Parathyroid adenoma (tissue), 2 donors: ENCODE data around the gene LRRK1.

Experiments used
- H2AFZ ChIP-seq: fragments of 300-600 bp; sonication (generic); one replicate; pipeline ENCODE4 v1.7.0; 2017; ENCODE audit warnings: antibody characterized with exemption, mild to moderate bottlenecking
- H3K27ac ChIP-seq: fragments of 300-600 bp; sonication (generic); one replicate; pipeline ENCODE4 v1.7.0; 2017
- H3K27me3 ChIP-seq: fragments of 300-600 bp; sonication (generic); one replicate; pipeline ENCODE4 v1.7.0; 2017; ENCODE audit warnings: low read length; ENCODE audit not compliant: control insufficient read depth, insufficient read depth
- H3K36me3 ChIP-seq: fragments of 300-600 bp; sonication (generic); one replicate; pipeline ENCODE4 v1.7.0; 2017; ENCODE audit warnings: low read length; ENCODE audit not compliant: control insufficient read depth, insufficient read depth
- H3K4me1 ChIP-seq: fragments of 300-600 bp; sonication (generic); one replicate; pipeline ENCODE4 v1.7.0; 2017; ENCODE audit warnings: control low read depth
- H3K4me2 ChIP-seq: fragments of 300-600 bp; sonication (generic); one replicate; pipeline ENCODE4 v1.7.0; 2017; ENCODE audit warnings: low read length
- H3K4me3 ChIP-seq: fragments of 300-600 bp; sonication (generic); one replicate; pipeline ENCODE4 v1.7.0; 2017; ENCODE audit warnings: low read depth, low read length
- H3K79me2 ChIP-seq: fragments of 300-600 bp; sonication (generic); one replicate; pipeline ENCODE4 v1.7.0; 2017; ENCODE audit warnings: control low read depth
- H3K9ac ChIP-seq: fragments of 300-600 bp; sonication (generic); one replicate; pipeline ENCODE4 v1.7.0; 2017; ENCODE audit warnings: mild to moderate bottlenecking
- H3K9me3 ChIP-seq: fragments of 300-600 bp; sonication (generic); one replicate; pipeline ENCODE4 v1.7.0; 2017; ENCODE audit warnings: low read length; ENCODE audit not compliant: control insufficient read depth
- TF ChIP-seq, protein P1 (sequence below): fragments of 300-600 bp; sonication (generic); IDR thresholded peaks from one replicate; pipeline ENCODE4 v1.7.0; 2017; ENCODE audit warnings: antibody characterized with exemption, mild to moderate bottlenecking
- donor health status: primary hyperparathyroidism.

LRRK1 gene

DNA sequence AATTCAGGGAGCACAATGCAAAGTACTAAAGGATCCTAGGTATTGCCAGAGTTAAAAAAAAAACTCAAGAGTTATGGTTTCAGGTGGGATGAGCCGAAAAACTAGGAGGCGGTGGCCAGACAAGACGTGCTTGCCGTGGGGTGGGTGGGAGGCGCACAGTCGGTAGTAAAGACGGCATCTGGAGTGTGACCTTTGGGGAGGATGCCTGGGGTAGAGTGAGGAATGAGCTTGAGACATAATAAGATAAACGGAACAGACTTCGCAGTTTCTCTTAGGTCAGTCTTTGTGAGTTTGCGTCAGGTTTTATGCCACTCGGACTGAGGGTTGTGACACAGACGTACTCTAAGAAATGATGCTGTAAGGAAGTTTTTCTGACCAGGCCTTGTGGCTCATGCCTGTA is 139.6 kb downstream of the LRRK1 start:
- Histone ChIP-seq H3K4me1 (no peaks in the 10 kb centered on the region), H3K27ac (no peak overlapping the region), H3K36me3 (no peaks in the 10 kb centered on the region), H3K79me2 (no peaks in the 10 kb centered on the region), H3K9ac (no peak overlapping the region), H3K4me2 (no peak overlapping the region), H2AFZ (no peak overlapping the region), H3K4me3 (no peak overlapping the region), H3K9me3 (no peaks in the 10 kb centered on the region), H3K27me3 (no peaks in the 10 kb centered on the region)
- TF ChIP-seq, protein P1, sequence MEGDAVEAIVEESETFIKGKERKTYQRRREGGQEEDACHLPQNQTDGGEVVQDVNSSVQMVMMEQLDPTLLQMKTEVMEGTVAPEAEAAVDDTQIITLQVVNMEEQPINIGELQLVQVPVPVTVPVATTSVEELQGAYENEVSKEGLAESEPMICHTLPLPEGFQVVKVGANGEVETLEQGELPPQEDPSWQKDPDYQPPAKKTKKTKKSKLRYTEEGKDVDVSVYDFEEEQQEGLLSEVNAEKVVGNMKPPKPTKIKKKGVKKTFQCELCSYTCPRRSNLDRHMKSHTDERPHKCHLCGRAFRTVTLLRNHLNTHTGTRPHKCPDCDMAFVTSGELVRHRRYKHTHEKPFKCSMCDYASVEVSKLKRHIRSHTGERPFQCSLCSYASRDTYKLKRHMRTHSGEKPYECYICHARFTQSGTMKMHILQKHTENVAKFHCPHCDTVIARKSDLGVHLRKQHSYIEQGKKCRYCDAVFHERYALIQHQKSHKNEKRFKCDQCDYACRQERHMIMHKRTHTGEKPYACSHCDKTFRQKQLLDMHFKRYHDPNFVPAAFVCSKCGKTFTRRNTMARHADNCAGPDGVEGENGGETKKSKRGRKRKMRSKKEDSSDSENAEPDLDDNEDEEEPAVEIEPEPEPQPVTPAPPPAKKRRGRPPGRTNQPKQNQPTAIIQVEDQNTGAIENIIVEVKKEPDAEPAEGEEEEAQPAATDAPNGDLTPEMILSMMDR: no peak

DNA sequence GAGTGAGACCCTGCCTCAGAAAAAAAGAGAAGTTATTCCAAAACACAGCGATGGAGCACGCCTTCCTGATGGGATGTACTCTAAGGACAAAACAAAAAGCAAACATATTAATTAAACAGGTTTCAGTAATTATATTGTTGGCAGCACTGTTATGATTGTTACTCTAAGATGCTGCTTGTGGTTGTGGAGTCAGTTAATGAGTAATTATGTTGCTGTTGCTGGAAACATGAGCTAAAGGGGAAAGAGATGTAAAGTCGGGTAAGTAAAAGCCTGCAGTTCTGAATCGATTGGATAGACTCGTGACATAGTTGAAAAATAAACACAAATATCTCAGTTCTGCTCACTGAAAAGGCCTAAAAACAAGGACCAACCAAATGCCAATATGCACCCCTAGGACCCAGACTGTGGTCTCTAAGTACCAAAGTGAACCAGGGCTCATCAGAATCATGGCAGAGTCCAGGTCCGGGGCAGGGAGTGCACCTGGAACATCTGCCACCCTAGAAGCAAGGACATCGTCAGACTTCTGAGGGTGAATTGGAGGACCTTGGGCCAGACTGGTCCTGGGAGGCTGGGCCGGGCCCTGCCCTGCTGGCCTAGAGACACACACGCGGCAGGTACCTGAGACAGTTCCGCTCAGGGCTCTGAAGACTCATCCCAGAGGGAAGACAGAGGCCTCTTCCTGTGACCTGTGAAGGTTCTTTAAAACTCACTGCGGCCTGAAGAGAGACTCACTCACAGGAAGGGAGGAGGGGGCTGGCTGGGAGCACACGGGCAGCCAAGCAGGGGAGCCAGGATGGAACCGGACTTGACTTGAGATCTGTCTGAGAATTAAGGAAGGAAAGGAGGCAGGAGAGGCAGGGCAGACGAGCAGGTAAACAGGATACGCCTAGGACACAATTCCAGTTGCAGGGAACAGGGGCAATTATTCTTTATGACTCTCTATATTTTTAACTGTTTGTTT is 140.5 kb downstream of the LRRK1 start:
- no peaks in the 10 kb centered on the region for H3K27me3 ChIP-seq
- no peaks in the 10 kb centered on the region for H3K79me2 ChIP-seq
- H3K4me3 ChIP-seq: no peak overlapping the region
- no peak overlapping the region for H2AFZ ChIP-seq
- no peak overlapping the region for H3K9ac ChIP-seq
- H3K9me3 ChIP-seq: no peaks in the 10 kb centered on the region
- H3K27ac ChIP-seq: no peak overlapping the region
- no peak overlapping the region for H3K4me2 ChIP-seq
- no peaks in the 10 kb centered on the region for H3K36me3 ChIP-seq
- H3K4me1 ChIP-seq: no peaks in the 10 kb centered on the region
- TF ChIP-seq, protein P1: no peak

DNA sequence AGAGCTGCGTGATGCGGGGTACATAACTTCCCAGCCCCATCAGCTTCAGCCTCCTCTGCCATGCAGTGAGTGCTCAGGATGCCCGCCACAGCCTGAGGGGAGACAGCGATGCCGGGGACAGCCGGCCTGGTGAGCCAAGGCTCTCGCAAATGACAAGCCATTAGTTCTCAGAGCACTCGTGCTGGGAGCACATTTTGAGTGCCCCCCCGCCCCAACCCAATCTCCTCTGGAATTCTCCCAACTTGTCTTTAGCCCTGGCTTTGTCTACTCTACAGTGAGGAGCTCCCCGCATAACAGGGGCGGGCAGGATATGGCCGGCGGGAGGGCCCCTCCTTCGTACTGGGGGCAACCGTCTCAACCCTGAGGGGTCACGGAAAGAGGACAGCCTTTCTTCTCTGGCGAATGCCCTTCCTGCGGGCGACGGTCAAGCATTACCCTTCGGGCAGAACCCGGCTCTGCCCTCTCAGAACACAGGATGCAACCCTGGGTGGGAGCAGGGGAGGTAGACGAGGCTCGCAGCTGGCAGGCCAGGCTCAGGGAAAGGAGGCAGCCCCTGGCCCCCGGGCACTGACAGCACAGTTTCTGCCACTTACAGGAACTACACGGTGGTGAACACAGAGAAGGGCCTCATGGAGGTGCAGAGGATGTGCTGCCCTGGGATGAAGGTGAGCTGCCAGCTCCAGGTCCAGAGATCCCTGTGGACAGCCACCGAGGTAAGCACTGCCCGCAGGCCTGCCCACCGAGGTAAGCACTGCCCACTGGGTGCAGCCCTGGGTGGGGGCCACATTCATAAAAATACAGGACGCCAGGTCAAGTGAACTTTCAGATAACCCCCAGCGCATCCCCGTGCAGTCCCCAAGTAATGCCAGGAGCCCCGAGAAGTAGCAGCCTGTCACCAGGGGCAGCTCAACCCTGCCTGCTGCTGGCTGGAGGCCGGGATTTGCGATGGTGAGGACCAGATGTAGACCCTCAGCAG is 141.7 kb downstream of the LRRK1 start:
- Histone ChIP-seq H3K27ac (no peak overlapping the region), H3K27me3 (no peaks in the 10 kb centered on the region), H3K36me3 (no peaks in the 10 kb centered on the region), H3K4me3 (no peak overlapping the region), H3K9ac (no peak overlapping the region), H3K79me2 (no peaks in the 10 kb centered on the region), H3K4me1 (no peaks in the 10 kb centered on the region), H3K9me3 (no peaks in the 10 kb centered on the region), H2AFZ (no peak overlapping the region), H3K4me2 (no peak overlapping the region)
- TF ChIP-seq, protein P1: no peak

DNA sequence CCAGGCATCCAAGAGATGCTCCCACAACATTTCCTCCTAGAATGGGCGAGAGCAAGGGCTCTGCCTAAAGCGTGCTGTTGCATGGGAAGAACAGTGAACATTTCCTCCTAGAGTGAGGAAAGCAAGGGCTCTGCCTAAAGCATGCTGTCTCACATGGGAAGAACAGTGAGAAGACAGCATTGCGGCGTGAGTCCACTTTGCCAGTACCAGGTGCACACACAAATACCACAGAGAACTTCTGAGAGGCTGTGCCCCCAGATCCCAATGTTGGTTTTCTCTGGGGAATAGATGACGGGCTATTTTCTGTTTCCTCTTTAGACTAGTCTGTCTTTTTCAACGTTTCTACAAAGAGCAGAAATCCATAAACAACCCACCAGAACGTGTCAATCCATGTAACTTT is 142.9 kb downstream of the LRRK1 start:
- Histone ChIP-seq H3K27ac (no peak overlapping the region), H3K4me1 (no peaks in the 10 kb centered on the region), H3K79me2 (no peaks in the 10 kb centered on the region), H3K27me3 (no peaks in the 10 kb centered on the region), H3K9ac (no peak overlapping the region), H3K9me3 (no peaks in the 10 kb centered on the region), H3K4me2 (no peak overlapping the region), H2AFZ (no peak overlapping the region), H3K36me3 (no peaks in the 10 kb centered on the region), H3K4me3 (no peak overlapping the region)
- TF ChIP-seq, protein P1: no peak
